Nephron progenitor cell (in vitro differentiated cells): ENCODE data around the gene NTSR2.

ENCODE experiments used
- DNase-seq: peaks from one replicate; pipeline ENCODE4 v3.0.0; 2021
- H3K27ac Mint-ChIP-seq: 2 replicates; pipeline ENCODE4 v1.8.0; 2021; ENCODE audit warnings: mild to moderate bottlenecking, moderate library complexity, mixed read lengths
- H3K27me3 Mint-ChIP-seq: 2 replicates; pipeline ENCODE4 v1.8.0; 2021; ENCODE audit warnings: mild to moderate bottlenecking, low read depth, mixed read lengths; ENCODE audit not compliant: poor library complexity
- H3K36me3 Mint-ChIP-seq: 2 replicates; pipeline ENCODE4 v1.8.0; 2021; ENCODE audit warnings: low read depth, mixed read lengths
- H3K4me1 Mint-ChIP-seq: 2 replicates; pipeline ENCODE4 v1.8.0; 2021; ENCODE audit warnings: mixed read lengths
- H3K4me3 Mint-ChIP-seq: 2 replicates; pipeline ENCODE4 v1.8.0; 2021; ENCODE audit warnings: mild to moderate bottlenecking, moderate library complexity, mixed read lengths
- H3K9me3 Mint-ChIP-seq: 2 replicates; pipeline ENCODE4 v1.8.0; 2021; ENCODE audit warnings: mild to moderate bottlenecking, moderate library complexity, mixed read lengths
- CTCF ChIP-seq: fragments of 200-600 bp; sonication (generic); IDR thresholded peaks from 2 replicates; pipeline ENCODE4 v1.5.0; 2021; ENCODE audit warnings: antibody characterized with exemption

Gene NTSR2

DNA sequence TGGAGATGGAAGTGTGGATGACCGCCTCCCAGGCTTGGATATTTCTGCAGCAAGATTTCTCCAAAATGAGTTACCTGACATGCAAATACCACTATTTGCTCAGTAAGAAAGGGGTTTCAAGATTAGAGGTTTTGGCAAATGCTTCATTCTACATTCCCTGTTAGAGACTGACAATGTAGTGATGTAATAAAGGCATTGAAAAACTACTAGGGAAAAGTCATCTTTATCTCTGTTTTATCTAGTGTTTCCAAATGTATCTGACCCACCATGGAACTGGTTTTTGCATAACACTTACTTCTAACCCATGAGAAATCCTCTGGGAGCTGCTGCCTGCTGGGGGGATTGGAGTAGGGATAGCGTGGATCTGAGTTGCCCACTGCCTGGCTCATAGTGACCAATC, 33.0 kb upstream of the NTSR2 start:
- Mint-ChIP-seq H3K36me3 (no peaks in the 10 kb centered on the region), H3K27me3 (peaks cover 6% of the 10 kb centered on the region), H3K9me3 (peaks cover 6% of the 10 kb centered on the region), H3K4me3 (no peak overlapping the region), H3K27ac (no peak overlapping the region), H3K4me1 (peaks cover 16% of the 10 kb centered on the region)
- TF ChIP-seq CTCF: no peak
- DNase-seq: no peak

DNA sequence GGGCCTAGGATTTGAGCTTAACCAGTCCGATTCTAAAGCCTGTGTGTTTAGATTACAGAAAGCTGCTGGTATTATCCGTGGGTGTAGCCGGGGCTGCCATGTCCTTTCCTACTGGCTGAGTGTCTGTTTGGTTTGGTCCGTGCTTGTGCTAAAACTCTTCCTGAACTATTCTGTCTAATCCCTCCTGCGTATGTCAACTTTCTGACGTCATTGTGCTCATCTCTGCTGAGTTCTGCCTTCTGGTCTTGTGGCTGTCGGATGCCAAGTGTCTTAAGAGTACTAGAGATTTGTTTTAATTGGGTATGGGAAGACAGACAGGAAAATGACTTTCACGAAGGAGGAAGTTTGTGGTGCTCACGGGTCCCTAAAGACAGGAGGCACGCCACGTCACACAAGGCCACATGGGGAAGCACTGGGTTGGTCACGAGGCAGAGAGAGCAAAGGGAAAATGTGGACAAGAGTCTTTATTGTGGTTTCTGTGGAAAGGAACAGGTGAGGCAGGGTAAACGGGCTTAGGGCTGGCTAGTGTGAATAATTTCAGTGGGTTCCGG, 31.8 kb upstream of the NTSR2 start:
- TF ChIP-seq CTCF: no peak
- no peak overlapping the region for H3K4me3 Mint-ChIP-seq
- no peak overlapping the region for H3K27ac Mint-ChIP-seq
- H3K4me1 Mint-ChIP-seq: peaks cover 27% of the 10 kb centered on the region
- peaks cover 6% of the 10 kb centered on the region for H3K27me3 Mint-ChIP-seq
- DNase-seq: no peak
- peaks cover 6% of the 10 kb centered on the region for H3K9me3 Mint-ChIP-seq
- no peaks in the 10 kb centered on the region for H3K36me3 Mint-ChIP-seq

GRCh38 chr2:11701206-11701605, 31.2 kb upstream of the NTSR2 start:
- no peak for DNase-seq
- Mint-ChIP-seq H3K27me3 (peaks cover 6% of the 10 kb centered on the region), H3K36me3 (no peaks in the 10 kb centered on the region), H3K4me1 (peaks cover 33% of the 10 kb centered on the region), H3K9me3 (peaks cover 6% of the 10 kb centered on the region), H3K27ac (no peak overlapping the region), H3K4me3 (no peak overlapping the region)
- TF ChIP-seq CTCF: no peak

GRCh38 chr2:11699686-11700670, 30.0 kb upstream of the NTSR2 start:
- peaks cover 33% of the 10 kb centered on the region for H3K4me1 Mint-ChIP-seq
- no peaks in the 10 kb centered on the region for H3K9me3 Mint-ChIP-seq
- no peak overlapping the region for H3K4me3 Mint-ChIP-seq
- H3K27me3 Mint-ChIP-seq: peaks cover 3% of the 10 kb centered on the region
- TF ChIP-seq CTCF: no peak
- H3K36me3 Mint-ChIP-seq: no peaks in the 10 kb centered on the region
- no peak overlapping the region for H3K27ac Mint-ChIP-seq
- DNase-seq: no peak

DNA sequence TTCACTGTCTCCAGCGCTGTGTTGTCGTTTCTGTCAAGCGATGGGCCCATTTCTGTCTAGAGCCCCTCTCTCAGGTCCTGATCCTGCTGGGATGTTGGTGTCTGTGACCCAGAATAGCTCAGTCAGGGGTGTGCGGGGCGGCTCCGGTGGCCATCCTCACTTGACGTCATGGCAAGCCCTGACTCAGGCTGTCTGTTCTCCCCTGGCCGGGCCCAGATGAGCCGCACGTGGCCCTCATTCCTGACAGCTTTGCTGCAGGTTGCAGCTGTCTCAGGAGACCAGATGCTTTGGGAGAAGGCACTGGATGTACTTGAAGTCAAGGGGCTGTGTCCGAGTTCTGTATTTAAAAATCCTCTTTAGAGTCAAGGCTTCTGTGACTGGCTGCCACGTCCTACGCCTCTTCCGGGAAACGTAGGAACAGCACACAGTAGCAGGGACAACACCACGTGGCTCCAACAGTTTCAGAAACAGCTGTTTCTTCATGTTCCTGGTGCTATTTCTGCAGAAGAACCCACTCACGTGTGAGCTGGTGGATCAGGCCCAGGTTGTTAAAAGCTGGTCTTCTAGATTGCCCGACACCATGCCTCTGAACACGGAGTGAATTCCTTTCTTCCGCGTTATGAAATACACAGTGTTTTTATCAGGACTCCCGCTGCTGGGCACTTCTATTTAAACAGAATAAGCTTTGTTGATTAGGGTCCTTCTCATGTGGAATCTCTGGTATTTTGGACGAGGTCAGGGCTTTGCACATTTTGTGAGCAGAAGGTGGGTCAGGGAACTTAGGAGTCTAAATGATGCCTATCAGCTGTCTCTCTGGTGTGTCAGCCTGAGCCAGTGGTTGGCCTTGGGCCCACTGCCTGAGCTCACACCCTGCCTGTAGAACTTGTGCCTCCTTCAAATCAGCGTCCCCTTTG, 28.3 kb upstream of the NTSR2 start:
- H3K36me3 Mint-ChIP-seq: no peaks in the 10 kb centered on the region
- DNase-seq: no peak
- H3K4me3 Mint-ChIP-seq: no peak overlapping the region
- no peaks in the 10 kb centered on the region for H3K9me3 Mint-ChIP-seq
- H3K27me3 Mint-ChIP-seq: peaks cover 6% of the 10 kb centered on the region
- no peak for TF ChIP-seq CTCF
- no peak overlapping the region for H3K27ac Mint-ChIP-seq
- H3K4me1 Mint-ChIP-seq: peaks cover 33% of the 10 kb centered on the region
